ENCODE results near the gene MCHR2.

MCHR2 gene

GRCh38 chr6:99901596-99902384 is 92.2 kb downstream of the MCHR2 start:
- peak; percentile 5 for DNase-seq

GRCh38 chr6:99894815-99895214 is 99.2 kb downstream of the MCHR2 start:
- no peak for DNase-seq

GRCh38 chr6:99887066-99887465 is 107.0 kb downstream of the MCHR2 start:
- DNase-seq: no peak

- DNase-seq: no peak
Observed at GRCh38 chr6:99885051-99885450, 109.0 kb downstream of the MCHR2 start.

GRCh38 chr6:99882128-99882702 is 111.8 kb downstream of the MCHR2 start:
- no peak for DNase-seq

- DNase-seq: no peak
Observed at GRCh38 chr6:99879431-99879830, 114.6 kb downstream of the MCHR2 start.

- no peak for DNase-seq
Observed at GRCh38 chr6:99875068-99875467, 119.0 kb downstream of the MCHR2 start.

- DNase-seq: no peak
Observed at GRCh38 chr6:99873084-99873483, 120.9 kb downstream of the MCHR2 start.

- DNase-seq: no peak
Observed at GRCh38 chr6:99871641-99872040, 122.4 kb downstream of the MCHR2 start.

All from NCI-H524 treated with DMSO at 0.1 percent for 48 hours (cell line).